ENCODE results near the gene IFNL1. TPM values are rescaled to one million over a fixed set of nuclear protein-coding genes. Genes with fewer than 3 reads are reported as not detected.

Gene IFNL1
- total RNA-seq (ENCODE audit: low replicate concordance): not detected in 2 replicates
- long read RNA-seq: 0 reads

- no peaks in the 10 kb centered on the region for H3K9me3 Mint-ChIP-seq
- no peaks in the 10 kb centered on the region for H3K4me1 Mint-ChIP-seq (ENCODE audit: unreplicated experiment)
- no peak for TF ChIP-seq CTCF (conservative IDR thresholded peaks at IDR 0.05)
- no peak for DNase-seq (ENCODE audit: extremely low spot score, unreplicated experiment)
- peaks cover 40% of the 10 kb centered on the region for H3K27me3 Mint-ChIP-seq
- peak within 1 kb of the TSS; percentile 76 for H3K27ac Mint-ChIP-seq
- no peaks in the 10 kb centered on the region for H3K36me3 Mint-ChIP-seq
- no peak within 1 kb of the TSS for H3K4me3 Mint-ChIP-seq
These were observed at the start of gene IFNL1 for GRCh38 chr19:39296055-39296645. Gene IFNL1 (plus strand): TSS chr19:39296407. CDS start chr19:39296422, 15 bp downstream.

GRCh38 chr19:39246951-39247669, 49.1 kb upstream of the IFNL1 start:
- no peak for TF ChIP-seq CTCF (conservative IDR thresholded peaks at IDR 0.05)
- Mint-ChIP-seq H3K4me3 (peak overlapping the region; percentile 47), H3K27me3 (peaks cover 45% of the 10 kb centered on the region)

GRCh38 chr19:39247701-39248664, 48.2 kb upstream of the IFNL1 start:
- no peak for DNase-seq (ENCODE audit: extremely low spot score, unreplicated experiment)
- H3K36me3 Mint-ChIP-seq: no peaks in the 10 kb centered on the region
- peaks cover 9% of the 10 kb centered on the region for H3K4me1 Mint-ChIP-seq (ENCODE audit: unreplicated experiment)
- H3K4me3 Mint-ChIP-seq: no peak overlapping the region
- H3K9me3 Mint-ChIP-seq: no peaks in the 10 kb centered on the region
- TF ChIP-seq CTCF (conservative IDR thresholded peaks at IDR 0.05): no peak
- no peak overlapping the region for H3K27ac Mint-ChIP-seq
- peaks cover 47% of the 10 kb centered on the region for H3K27me3 Mint-ChIP-seq

More at GRCh38 chr19:39246951-39247669, 49.1 kb upstream of the IFNL1 start:
- no peak for DNase-seq (ENCODE audit: extremely low spot score, unreplicated experiment)
- Mint-ChIP-seq H3K36me3 (no peaks in the 10 kb centered on the region), H3K27ac (no peak overlapping the region), H3K9me3 (no peaks in the 10 kb centered on the region), H3K4me1 (ENCODE audit: unreplicated experiment) (peaks cover 3% of the 10 kb centered on the region)

DNA sequence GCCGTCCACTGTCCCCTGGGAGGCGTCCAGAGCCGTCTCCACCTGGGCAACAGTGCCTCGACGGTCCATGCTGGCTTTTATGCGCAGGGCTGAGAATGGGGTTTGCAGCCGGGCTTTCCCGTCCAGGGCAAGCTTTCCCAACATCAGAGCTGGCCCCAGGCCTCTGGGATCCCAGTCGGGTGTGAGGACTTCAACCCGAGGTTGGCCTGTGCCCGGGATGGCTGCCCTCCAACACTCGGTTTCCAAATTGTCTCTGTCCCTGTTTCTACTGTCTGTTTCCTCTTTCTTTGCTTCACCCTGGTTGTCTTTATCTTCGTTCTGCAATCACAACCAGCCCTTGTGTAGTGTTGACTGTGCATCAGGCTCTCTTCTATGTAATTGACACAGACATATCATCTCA, 47.4 kb upstream of the IFNL1 start, which contains the start of gene IFNL4:
TSS of gene IFNL4 (minus strand) at position 51 of the 400 bp plus-strand sequence.
- Mint-ChIP-seq H3K36me3 (no peaks in the 10 kb centered on the region), H3K4me3 (no peak within 1 kb of the TSS), H3K27me3 (peaks cover 44% of the 10 kb centered on the region), H3K9me3 (no peaks in the 10 kb centered on the region), H3K27ac (no peak within 1 kb of the TSS), H3K4me1 (ENCODE audit: unreplicated experiment) (peaks cover 9% of the 10 kb centered on the region)
- no peak for DNase-seq (ENCODE audit: extremely low spot score, unreplicated experiment)
- no peak for TF ChIP-seq CTCF (conservative IDR thresholded peaks at IDR 0.05)

- Mint-ChIP-seq H3K27ac (no peak overlapping the region), H3K27me3 (peaks cover 44% of the 10 kb centered on the region), H3K36me3 (no peaks in the 10 kb centered on the region), H3K9me3 (no peaks in the 10 kb centered on the region), H3K4me1 (ENCODE audit: unreplicated experiment) (peaks cover 9% of the 10 kb centered on the region), H3K4me3 (no peak overlapping the region)
- DNase-seq (ENCODE audit: extremely low spot score, unreplicated experiment): no peak
- no peak for TF ChIP-seq CTCF (conservative IDR thresholded peaks at IDR 0.05)
These were observed 45.1 kb upstream of the IFNL1 start for GRCh38 chr19:39251081-39251480.

Data from type B pancreatic cell (in vitro differentiated cells).